ENCODE results near the gene MMP24OS.
"Not testable (repeated sequence)": the region's sequence is repeated elsewhere in the genome, so short reads cannot be mapped to it uniquely, and the experiment has no call there.

Gene MMP24OS

DNA sequence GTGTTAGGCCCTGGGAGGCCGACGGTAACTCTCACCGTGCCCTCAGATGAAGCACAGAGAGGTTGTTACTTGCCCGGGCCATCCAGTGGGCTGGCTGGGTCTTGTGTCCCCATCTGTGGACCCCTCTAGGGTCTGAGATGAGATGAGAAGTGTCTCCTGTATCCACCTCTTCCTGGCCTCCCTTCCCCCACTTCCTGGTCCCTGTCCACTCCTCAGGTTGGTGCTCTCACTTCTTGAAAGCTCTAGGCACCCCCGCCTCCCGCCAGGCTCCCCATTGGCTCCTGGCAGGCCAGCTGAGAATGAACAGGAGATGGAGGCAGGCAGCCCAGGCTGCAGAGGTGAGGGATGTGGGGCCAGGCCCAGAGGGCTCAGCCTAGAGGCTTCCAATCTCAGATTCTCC, 1.5 kb downstream of the MMP24OS start:
- no peak for DNase-seq (ENCODE audit: low read depth in 1 of 2, low spot score in 1 of 2)

DNA sequence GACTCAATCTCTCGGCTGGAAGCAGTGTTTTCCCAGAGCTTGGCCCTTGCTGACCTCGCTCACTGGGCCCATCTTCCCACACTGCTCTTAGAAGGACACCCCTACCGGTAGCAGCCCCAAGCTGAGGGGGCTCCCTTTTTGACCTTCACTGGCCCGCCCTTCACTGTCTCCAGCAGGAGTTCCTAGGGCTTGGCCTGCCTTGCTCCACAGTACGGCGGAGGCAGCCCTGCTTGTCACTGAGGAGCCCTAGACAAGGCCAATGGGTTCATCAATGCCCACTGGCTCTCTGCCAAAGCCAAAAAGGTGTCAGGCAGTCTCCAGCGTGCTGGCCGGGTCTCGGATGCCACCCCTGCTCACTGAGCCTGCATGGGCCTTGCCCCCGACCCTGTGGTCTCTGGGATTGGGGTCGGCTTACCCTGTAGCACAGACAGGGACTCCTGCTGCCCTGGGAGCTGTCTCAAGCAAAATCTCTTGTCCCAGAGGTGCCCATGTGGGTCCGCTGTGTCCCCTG, 2.1 kb downstream of the MMP24OS start:
- DNase-seq (ENCODE audit: low read depth in 1 of 2, low spot score in 1 of 2): no peak

DNA sequence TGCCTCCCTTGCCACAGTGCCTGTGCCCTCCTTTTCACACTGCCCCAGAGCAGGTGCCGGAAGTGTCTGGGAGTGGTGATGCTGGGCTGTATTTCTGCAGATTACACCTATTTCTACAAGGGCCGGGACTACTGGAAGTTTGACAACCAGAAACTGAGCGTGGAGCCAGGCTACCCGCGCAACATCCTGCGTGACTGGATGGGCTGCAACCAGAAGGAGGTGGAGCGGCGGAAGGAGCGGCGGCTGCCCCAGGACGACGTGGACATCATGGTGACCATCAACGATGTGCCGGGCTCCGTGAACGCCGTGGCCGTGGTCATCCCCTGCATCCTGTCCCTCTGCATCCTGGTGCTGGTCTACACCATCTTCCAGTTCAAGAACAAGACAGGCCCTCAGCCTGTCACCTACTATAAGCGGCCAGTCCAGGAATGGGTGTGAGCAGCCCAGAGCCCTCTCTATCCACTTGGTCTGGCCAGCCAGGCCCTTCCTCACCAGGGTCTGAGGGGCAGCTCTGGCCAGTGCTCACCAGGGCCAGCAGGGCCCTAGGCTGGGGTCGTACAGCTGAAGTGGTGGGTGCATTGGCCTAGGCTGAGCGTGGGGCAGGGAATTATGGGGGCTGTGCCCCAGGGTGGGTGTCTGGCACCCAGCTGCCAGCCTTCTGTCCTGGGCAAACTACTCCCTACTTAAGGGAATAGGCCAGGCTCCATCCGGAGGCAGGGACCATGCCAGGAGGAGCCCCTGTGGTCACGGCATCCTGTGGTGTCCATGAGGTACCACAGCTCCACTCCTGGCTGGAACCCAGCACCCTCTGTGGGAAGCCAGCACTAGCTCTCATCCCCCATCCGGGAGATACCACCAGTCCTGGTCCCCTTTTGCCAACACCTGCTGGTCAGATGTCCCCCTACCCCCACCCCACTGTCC, 3.5 kb downstream of the MMP24OS start:
- DNase-seq (ENCODE audit: low read depth in 1 of 2, low spot score in 1 of 2): no peak

DNA sequence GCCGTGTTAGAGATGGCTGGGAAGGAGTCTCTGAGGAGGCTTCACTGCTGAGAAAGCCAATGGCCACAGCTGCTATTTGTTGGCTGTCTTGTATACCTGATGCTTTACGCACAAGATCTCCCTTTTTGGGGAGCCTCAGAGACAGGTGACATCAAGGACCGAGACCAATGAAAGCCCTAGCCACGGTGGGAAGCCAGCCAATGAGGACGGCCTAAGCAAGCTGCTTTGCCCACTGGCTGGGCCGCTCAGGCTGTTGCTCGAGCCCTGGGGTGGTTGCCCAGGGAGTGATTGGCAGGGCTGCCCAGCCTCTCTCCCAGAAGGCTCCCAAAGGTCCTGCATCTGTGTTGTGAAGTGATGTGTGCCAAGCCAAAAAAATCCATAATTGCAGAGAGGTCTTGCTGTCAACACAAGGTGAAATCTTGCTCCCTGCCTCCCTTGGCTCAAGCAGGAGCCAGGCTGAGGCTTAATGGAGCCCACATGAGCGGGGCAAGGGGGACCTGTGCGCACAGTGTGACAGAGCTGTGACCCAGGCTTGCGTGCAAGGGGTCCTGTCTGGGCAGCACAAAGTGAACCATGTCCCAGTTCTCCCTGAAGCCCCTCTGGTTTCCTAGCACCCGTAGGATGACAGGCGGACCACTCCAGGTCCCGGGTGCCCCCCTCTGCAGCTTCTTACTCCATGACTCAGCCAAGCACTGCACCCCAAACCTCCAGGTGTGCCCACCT, 4.3 kb downstream of the MMP24OS start:
- no peak for DNase-seq (ENCODE audit: low read depth in 1 of 2, low spot score in 1 of 2)

DNA sequence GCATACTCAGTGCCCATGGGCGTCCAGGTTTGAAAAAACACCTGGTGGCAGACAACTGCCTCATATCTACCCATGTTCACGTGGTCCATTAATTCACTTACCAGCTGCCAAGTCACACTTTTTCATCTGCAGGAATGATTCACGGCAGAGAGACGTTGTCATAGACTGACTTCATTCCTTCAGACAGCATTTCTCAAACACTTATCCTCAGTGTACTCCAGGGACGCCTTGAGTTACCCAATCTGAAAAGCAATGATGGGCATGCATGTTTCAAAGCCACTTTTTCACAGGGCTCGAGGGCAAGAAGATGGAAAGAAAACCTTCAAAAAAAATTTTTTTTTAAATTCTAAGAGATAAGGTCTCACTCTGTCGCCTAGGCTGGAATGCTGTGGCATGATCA, 6.0 kb downstream of the MMP24OS start:
- no peak for DNase-seq (ENCODE audit: low read depth in 1 of 2, low spot score in 1 of 2)

DNA sequence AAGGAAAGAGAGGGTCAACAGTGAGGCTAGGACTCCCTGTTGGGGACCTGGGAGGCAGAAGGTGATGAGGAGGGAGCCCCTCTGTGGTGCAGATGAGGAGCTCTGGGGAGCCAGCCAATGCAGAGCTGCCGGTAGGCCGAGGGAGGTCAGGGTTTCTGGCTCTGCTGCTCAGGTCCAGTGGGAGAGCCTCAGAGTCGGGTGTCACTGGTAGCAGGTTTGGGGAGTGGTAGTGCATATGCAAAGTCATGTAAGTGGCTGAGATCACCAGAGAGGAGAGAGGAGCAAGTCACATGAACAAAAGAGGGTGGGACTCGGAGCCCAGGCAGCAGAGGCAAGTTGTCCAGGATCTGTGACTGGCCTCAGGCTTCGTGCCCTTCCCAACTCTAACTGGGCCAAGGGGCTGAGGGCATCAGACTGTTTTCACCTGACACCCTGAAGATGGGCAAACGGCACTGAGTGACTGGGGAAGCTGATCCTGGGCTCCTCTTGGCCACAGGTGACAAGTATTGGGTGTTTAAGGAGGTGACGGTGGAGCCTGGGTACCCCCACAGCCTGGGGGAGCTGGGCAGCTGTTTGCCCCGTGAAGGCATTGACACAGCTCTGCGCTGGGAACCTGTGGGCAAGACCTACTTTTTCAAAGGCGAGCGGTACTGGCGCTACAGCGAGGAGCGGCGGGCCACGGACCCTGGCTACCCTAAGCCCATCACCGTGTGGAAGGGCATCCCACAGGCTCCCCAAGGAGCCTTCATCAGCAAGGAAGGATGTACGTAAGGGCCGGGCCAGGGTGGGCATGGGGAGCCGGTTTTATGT, 6.6 kb downstream of the MMP24OS start:
- DNase-seq (ENCODE audit: low read depth in 1 of 2, low spot score in 1 of 2): no peak

DNA sequence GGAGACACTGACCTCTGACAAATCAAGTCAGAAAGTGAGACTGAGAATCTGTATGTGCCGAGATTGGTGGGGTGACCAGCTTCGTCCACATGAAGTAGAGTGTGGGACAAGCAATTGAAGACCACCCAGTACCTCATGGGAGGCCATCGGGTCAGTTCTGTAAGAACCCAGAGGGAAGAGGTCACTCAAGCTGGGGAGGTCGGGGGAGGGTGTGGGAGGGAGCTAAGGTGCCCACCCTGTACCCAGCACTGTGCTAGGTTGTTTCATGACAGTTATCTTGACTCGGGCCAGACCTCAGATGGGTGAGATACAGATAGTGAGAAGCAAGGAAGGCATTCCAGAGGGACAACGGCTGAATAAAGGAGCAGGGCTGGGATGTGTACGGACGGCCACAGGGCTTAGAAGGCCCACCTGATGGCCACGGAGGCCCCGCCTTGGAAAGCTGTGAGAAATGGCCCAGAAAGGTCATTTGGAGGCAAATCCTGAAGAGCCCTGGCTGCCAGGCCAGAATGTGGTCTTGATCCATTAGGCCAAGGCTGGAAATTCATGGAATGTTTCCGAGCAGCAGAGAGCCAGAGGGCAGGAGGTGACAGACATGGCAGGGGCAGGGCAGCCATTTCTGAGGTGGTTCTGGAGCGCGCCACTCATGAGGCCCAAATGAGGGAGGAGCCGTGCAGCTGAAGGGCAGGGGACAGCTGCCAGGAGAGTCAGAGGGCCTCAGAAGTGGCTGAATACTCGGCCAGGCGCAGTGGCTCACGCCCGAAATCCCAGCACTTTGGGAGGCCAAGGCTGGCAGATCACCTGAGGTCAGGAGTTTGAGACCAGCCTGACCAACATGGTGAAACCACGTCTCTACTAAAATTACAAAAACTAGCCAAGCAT, 7.7 kb downstream of the MMP24OS start:
- no peak for DNase-seq (ENCODE audit: low read depth in 1 of 2, low spot score in 1 of 2)

DNA sequence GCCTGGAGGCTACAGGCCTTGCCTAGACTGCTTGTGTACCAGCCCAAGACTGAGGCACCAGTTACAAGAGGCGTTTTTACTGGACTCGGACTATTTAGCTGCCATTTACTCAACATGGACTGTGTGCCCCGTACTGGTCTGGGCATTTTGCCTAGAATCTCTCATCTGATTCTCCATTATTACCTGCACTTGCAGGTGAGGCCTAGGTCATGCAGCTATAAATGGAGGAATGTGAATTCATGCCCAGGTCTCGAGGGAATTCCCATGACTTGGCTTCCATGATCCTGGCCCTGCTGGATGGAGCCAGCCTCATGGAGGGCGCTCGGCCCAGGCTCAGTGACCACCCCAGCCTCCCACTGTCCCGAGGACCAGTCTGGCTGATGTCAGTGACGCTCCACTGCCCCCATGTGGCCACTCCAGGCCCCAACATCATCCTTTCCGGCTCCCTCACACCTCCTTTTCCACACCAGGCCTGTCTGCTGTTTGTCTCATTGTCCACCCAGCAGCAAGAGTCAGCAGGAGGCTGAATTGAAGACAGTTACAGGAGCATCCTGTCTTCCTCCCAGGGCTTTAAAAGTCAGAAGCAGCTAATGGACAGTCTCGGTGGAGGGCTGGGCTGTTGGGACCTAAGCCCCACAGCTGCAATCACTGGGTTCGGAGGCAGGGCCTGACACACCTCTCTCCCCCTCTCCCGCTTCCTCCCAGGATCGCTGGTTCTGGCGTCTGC, 8.7 kb downstream of the MMP24OS start:
- DNase-seq (ENCODE audit: low read depth in 1 of 2, low spot score in 1 of 2): no peak

DNA sequence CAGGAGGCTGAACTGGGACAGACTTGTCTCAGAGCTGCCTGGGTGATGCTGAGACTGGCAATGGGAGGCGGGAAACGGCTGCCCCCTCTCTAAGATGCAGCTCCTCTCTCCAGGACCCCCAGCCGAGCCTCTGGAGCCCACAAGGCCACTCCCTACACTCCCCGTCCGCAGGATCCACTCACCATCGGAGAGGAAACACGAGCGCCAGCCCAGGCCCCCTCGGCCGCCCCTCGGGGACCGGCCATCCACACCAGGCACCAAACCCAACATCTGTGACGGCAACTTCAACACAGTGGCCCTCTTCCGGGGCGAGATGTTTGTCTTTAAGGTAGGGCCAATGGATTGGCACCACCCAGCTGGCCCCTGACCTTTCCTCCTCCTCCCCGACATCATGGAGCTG, 10.8 kb downstream of the MMP24OS start:
- DNase-seq (ENCODE audit: low read depth in 1 of 2, low spot score in 1 of 2): no peak

DNA sequence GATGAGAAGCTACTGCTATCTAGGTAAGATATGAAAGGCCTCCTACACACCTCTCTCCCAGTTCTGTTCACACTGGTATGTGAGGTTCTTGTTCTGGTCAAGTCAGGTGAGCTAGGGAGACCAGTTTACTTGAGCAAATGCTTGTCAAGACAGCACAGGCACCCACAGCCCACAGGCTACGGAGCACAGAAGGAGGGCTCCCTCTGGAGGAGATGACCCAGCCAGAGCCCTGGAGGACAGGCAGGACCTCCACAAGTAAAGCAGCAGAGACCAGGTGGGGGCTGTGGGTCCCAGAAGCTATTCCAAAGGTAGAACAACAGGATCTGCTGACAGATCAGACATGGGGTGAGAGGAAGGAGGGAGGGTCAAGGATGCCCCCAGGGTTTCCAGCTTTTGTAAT, 13.2 kb downstream of the MMP24OS start:
- DNase-seq (ENCODE audit: low read depth in 1 of 2, low spot score in 1 of 2): no peak

DNA sequence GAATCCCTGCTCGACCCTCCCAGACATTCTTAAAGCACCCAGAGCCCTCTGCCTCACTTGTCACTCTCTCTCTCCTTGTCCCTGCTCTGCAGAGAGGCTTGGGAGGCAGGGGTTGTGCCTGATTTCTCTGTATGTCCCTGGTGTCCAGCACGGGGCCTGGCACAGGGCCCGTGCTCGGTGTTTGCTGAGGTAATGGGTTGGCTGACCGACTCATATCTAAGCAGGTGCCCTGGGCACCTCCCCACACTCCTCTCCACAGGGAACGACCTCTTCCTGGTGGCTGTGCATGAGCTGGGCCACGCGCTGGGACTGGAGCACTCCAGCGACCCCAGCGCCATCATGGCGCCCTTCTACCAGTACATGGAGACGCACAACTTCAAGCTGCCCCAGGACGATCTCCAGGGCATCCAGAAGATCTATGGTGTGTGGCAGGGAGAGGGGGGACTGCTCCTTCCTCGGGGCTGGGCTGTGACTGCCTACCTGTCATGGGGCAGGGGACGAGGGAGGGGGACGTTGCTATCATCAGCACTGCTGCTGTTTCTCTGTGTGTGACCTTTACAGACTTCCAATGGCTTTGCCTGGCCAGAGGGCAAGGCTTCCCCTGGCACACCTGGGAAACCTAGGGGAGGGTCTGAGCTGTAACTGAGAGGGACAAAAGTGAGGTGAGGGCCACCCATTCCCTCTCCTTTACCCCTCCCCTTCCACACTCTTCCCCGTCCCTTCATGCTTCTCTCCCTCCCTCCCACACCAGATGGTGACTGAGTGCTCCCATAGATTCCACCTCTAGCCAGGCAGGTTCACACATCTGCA, 14.2 kb downstream of the MMP24OS start:
- no peak for DNase-seq (ENCODE audit: low read depth in 1 of 2, low spot score in 1 of 2)

DNA sequence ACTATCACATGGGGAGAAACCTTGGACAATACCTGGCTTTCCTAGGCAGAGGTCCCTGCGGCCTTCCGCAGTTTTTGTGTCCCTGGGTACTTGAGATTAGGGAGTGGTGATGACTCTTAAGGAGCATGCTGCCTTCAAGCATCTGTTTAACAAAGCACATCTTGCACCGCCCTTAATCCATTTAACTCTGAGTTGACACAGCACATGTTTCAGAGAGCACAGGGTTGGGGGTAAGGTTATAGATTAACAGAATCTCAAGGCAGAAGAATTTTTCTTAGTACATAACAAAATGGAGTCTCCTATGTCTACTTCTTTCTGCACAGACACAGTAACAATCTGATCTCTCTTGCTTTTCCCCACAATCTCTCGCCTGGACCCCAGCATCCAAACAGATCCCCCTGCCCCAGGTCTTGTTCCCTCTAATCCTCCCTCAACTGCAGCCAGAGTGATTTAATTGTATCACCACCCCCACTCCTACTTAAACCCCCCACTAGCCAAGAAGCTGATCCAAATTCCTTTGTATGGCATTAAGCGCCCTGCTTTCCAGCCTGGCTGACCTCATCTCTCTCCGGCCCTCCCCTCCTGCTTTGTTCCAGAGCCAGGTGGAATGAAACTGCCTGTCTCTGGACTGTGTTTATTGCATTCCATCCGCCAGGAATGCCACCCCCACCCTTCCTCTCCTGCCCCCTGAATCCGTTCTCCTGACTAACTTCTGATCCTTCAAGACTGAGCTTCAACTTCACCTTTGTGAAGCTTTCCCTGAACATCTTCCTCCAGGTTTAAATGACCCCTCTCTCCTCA, 15.0 kb downstream of the MMP24OS start:
- DNase-seq (ENCODE audit: low read depth in 1 of 2, low spot score in 1 of 2): not testable (repeated sequence)

DNA sequence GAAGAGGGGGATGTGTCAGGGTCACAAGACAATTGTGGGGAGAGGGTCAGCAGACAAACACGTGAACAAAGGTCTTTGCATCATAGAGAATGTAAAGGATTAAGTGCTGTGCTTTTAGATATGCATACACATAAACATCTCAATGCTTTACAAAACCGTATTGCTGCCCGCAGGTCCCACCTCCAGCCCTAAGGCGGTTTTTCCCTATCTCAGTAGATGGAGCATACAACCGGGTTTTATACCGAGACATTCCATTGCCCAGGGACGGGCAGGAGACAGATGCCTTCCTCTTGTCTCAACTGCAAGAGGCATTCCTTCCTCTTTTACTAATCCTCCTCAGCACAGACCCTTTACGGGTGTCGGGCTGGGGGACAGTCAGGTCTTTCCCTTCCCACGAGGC, 15.6 kb downstream of the MMP24OS start:
- DNase-seq (ENCODE audit: low read depth in 1 of 2, low spot score in 1 of 2): not testable (repeated sequence)

DNA sequence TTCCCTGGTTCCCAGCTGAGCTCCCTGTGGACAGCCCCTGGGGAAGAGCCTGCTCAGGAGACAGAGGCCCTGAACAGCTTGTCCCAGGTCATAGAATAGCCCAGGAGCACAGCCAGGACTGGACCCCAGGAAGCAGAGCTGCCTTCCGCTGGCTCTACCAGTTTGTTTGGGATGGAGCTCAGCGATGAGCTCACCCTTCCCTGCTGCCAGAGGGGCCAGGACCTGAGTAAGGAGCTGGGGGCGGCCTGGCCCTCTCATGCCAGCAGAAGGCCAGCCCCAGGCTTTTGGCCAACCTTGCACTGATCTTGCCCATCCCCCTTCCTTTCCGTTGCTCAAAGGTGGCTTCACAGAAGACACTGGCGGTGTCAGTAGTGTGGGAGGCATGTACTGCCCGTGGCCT, 17.5 kb downstream of the MMP24OS start:
- no peak for DNase-seq (ENCODE audit: low read depth in 1 of 2, low spot score in 1 of 2)

DNA sequence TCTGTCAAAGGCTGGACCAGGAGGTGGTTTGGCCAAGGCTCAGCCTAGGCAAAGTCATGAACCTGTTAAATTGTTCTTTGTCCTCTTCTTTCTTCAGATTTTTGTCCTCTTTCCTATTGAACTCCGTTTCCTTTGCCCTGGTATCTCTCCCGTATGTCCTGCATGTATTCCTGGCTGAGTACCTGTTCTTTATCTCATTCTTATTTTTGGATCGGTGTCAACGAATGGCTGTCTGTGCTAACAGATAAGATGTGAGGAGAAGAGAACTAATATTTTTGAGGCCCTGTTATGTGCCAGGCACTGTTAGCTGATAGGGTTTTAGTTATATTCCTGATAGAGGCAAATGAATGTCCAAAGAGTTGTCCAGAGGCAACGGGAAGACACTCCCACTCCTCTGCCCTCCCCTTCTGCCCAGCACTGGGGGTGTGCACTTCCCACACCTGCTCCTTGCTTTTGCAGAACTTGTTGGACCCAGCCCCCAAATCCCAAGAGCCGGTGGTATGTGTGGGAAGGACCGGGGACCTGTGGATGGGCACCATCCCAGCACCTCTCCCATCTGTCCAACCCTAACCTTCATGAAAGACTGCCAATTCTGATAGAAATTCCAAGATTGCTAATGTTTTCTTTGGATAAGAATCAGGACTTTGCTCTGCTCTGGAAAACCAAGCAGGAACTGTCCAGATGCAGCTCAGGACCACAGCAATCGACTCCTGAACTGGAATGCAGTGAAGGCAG, 20.6 kb downstream of the MMP24OS start:
- DNase-seq (ENCODE audit: low read depth in 1 of 2, low spot score in 1 of 2): no peak

DNA sequence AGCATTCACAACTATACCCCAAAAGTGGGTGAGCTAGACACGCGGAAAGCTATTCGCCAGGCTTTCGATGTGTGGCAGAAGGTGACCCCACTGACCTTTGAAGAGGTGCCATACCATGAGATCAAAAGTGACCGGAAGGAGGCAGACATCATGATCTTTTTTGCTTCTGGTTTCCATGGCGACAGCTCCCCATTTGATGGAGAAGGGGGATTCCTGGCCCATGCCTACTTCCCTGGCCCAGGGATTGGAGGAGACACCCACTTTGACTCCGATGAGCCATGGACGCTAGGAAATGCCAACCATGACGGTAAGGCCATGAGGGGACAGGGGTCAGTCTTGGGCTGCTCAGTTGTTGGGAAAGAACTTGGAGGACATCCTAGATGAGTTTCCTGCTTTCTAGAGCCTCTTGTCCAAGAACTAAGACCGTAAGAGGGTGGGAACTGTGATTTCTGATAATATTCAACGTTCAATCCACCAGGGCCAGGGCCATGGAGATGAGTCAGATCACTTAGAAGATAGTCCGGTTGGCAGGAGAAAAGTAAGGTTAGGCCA, 23.4 kb downstream of the MMP24OS start:
- DNase-seq (ENCODE audit: low read depth in 1 of 2, low spot score in 1 of 2): no peak

DNA sequence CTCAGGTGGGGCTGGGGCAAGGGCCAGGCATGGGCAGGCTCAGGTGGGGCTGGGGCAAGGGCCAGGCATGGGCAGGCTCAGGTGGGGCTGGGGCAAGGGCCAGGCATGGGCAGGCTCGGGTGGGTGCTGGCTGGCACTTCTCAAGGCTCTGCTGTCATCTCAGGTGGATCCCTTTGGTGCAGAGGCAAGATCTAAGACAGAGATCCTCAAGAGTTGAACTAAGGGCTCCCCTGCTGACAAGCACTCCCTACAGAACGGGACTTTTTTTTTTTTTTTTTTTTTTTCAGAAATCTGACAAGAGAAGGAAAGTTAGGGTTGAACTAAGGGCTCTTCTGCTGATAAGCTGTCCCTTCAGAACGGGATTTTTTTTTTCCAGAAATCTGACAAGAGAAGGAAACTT, 24.9 kb downstream of the MMP24OS start:
- no peak for DNase-seq (ENCODE audit: low read depth in 1 of 2, low spot score in 1 of 2)
